Vagina (tissue), 2 donors: ENCODE data around the gene BCR. TPM values are rescaled to one million over a fixed set of nuclear protein-coding genes. Genes with fewer than 3 reads are reported as not detected.

ENCODE experiments used
- DNase-seq, 2 donors: peaks; one replicate each; pipeline ENCODE4 v3.0.0-alpha.2; 2017; ENCODE audit errors: extremely low spot score in 2 of 2
- H3K27ac ChIP-seq: fragments of 200-600 bp; sonication (generic); one replicate; pipeline ENCODE4 v1.5.1; 2019
- H3K27me3 ChIP-seq: fragments of 200-600 bp; sonication (generic); one replicate; pipeline ENCODE4 v1.5.1; 2019
- H3K36me3 ChIP-seq, 2 donors: fragments of 200-600 bp; sonication (generic); one replicate each; pipeline ENCODE4 v1.5.1; 2017 to 2019
- H3K4me1 ChIP-seq: fragments of 200-600 bp; sonication (generic); one replicate; pipeline ENCODE4 v1.5.1; 2019
- H3K4me3 ChIP-seq, 2 donors: fragments of 200-600 bp; sonication (generic); 1 replicate in 1 of 2; 2 replicates in 1 of 2; pipeline ENCODE4 v1.5.1; 2016 to 2019
- H3K9me3 ChIP-seq: fragments of 200-600 bp; sonication (generic); one replicate; pipeline ENCODE4 v1.5.1; 2019
- CTCF ChIP-seq, 3 experiments: fragments of 450-650 bp in 2 of 3; fragments of 200-600 bp in 1 of 3; sonication (generic) in 1 of 3; IDR thresholded peaks; one replicate each; pipeline ENCODE4 v1.5.1; 2017 to 2019; ENCODE audit warnings: antibody characterized with exemption in 3 of 3, mild to moderate bottlenecking in 2 of 3, moderate library complexity in 2 of 3
- POLR2A ChIP-seq, 2 donors: fragments of 450-650 bp; IDR thresholded peaks; one replicate each; pipeline ENCODE4 v1.6.1; 2017; ENCODE audit warnings: antibody characterized with exemption in 2 of 2, mild to moderate bottlenecking in 2 of 2, moderate library complexity in 2 of 2
- POLR2AphosphoS5 ChIP-seq, 2 donors: sonication (generic); formaldehyde crosslinking; IDR thresholded peaks; one replicate each; pipeline ENCODE4 v1.9.0; 2017; ENCODE audit warnings: antibody characterized with exemption in 2 of 2, mild to moderate bottlenecking in 2 of 2, low read depth in 1 of 2; ENCODE audit not compliant: insufficient read depth in 1 of 2
- intact Hi-C: fragments of 100-400 bp; cut with DNase I; formaldehyde crosslinking; loops from one replicate; pipeline ENCODE4 v1.15.1; 2023
- total RNA-seq: library from RNA; depleted of rRNA; stranded (reverse); fragments of >200 nt; gene quantifications from one replicate; pipeline ENCODE4 v1.2.3, GENCODE V29; 2016

The BCR gene
- total RNA-seq, 1 donor from 2014 or later, result 52.5 TPM

- DNase-seq, result no peak
- H3K4me1 ChIP-seq, result peaks cover 13% of the 10 kb centered on the region
- intact Hi-C loops, result no loop called here
These were observed 14.1 kb upstream of the BCR start for GRCh38 chr22:23166042-23166831.

GRCh38 chr22:23166841-23167616 lies 13.3 kb upstream of the BCR start:
- no peak for DNase-seq
- Histone ChIP-seq H3K4me1 (peaks cover 13% of the 10 kb centered on the region), H3K4me3 (no peak overlapping the region), H3K36me3 (no peaks in the 10 kb centered on the region), H3K27ac (no peak overlapping the region), H3K9me3 (no peaks in the 10 kb centered on the region), H3K27me3 (no peaks in the 10 kb centered on the region)
- intact Hi-C loops, result no loop called here
- TF ChIP-seq POLR2AphosphoS5 (IDR thresholded peaks at IDR 0.05; ENCODE audit: insufficient read depth in 1 of 2, low read depth in 1 of 2) (no peak), POLR2A (IDR thresholded peaks at IDR 0.05) (no peak), CTCF (IDR thresholded peaks at IDR 0.05) (no peak)

More at GRCh38 chr22:23166042-23166831, 14.1 kb upstream of the BCR start:
- H3K9me3 ChIP-seq, result no peaks in the 10 kb centered on the region
- H3K27me3 ChIP-seq, result no peaks in the 10 kb centered on the region
- H3K36me3 ChIP-seq, result no peaks in the 10 kb centered on the region
- TF ChIP-seq POLR2AphosphoS5 (IDR thresholded peaks at IDR 0.05; ENCODE audit: insufficient read depth in 1 of 2, low read depth in 1 of 2), result no peak
- no peak for TF ChIP-seq POLR2A (IDR thresholded peaks at IDR 0.05)
- TF ChIP-seq CTCF (IDR thresholded peaks at IDR 0.05), result no peak
- H3K27ac ChIP-seq, result no peak overlapping the region
- no peak overlapping the region for H3K4me3 ChIP-seq

- Histone ChIP-seq H3K4me1 (peaks cover 8% of the 10 kb centered on the region), H3K4me3 (no peak overlapping the region), H3K27me3 (no peaks in the 10 kb centered on the region), H3K27ac (no peak overlapping the region), H3K36me3 (no peaks in the 10 kb centered on the region), H3K9me3 (no peaks in the 10 kb centered on the region)
- TF ChIP-seq CTCF (IDR thresholded peaks at IDR 0.05), result no peak
- TF ChIP-seq POLR2AphosphoS5 (IDR thresholded peaks at IDR 0.05; ENCODE audit: insufficient read depth in 1 of 2, low read depth in 1 of 2), result no peak
- no peak for TF ChIP-seq POLR2A (IDR thresholded peaks at IDR 0.05)
- intact Hi-C loops, result no loop called here
- DNase-seq, result no peak
These were observed 11.8 kb upstream of the BCR start for GRCh38 chr22:23168391-23169042.

GRCh38 chr22:23169043-23169406 lies 11.3 kb upstream of the BCR start:
- DNase-seq, result no peak
- no peaks in the 10 kb centered on the region for H3K36me3 ChIP-seq
- no peak for TF ChIP-seq POLR2AphosphoS5 (IDR thresholded peaks at IDR 0.05; ENCODE audit: insufficient read depth in 1 of 2, low read depth in 1 of 2)
- no peak for TF ChIP-seq POLR2A (IDR thresholded peaks at IDR 0.05)
- TF ChIP-seq CTCF (IDR thresholded peaks at IDR 0.05), result no peak
- intact Hi-C loops, result no loop called here
- no peak overlapping the region for H3K27ac ChIP-seq
- no peaks in the 10 kb centered on the region for H3K27me3 ChIP-seq
- peaks cover 3% of the 10 kb centered on the region for H3K4me1 ChIP-seq
- no peaks in the 10 kb centered on the region for H3K9me3 ChIP-seq
- no peak overlapping the region for H3K4me3 ChIP-seq
